GM19099 (cell line): ENCODE results near the gene BTBD9.

Source experiments
- POLR2A ChIP-seq: IDR thresholded peaks from 3 replicates; pipeline ENCODE4 v1.6.1; 2011; ENCODE audit warnings: low read depth; ENCODE audit not compliant: insufficient read length; ENCODE audit errors: extremely low read depth

BTBD9 gene

DNA sequence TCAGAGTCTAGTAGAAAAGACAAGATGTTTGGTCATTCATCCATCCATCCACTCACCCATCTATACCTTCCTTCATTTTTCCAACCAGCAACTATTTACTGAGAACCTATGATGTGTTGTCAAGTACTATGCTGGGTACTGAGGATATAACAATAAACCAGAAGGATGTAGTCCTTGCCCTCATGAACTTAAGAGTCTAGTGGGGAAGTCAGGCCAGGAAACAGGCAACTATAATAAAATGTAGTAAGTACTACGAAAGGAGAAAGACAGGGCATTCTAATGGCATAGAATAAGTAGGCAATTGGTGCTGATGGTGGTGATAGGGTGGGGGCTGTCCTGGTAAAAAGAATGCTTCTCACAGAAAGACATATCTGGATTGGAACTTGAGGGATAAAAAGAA lies 245.7 kb downstream of the BTBD9 start:
- TF ChIP-seq POLR2A: no peak

DNA sequence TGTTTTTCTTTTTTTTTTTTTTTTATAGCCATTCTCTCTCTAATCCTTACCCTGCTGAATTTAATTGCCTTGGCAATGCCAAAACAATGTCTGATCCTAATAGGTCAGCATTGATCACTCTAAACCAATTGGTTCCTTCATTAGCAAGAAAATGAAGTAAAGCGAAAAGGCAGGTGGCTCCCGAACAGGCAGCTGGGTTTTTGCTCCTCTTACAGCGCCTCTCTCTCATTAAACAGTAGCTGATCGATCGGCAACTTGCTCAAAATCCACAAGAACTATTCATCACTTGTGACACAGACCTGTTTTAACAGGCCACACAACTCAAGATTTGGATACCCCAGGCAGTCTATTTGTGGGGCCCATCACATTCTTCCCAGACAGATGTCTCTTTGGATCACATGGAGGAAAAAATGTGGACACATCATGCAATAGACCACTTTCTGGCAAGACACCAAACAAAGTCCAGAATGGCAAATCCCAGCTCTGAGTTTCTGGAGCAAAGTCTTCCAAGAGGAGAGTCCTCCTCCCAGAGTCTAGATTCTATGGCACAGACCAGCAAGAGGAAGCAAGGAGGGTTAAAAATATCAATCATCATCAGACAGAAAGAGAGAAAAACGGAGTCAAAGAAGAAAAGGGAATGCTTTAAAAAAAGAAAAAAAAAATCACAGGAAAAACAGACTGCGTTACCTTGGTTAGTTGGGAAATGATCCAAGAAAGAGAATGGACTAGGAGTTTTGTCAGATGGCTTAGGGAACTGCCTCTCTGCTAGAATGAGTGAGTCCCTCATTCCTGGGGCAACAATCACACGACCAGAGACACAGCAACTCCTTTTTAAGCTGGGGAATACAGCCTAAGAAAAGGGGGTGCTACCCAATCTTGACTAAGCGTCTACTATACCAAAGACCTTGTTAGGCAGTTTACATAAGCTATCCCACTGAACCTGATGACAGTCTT lies 247.8 kb downstream of the BTBD9 start:
- no peak for TF ChIP-seq POLR2A

GRCh38 chr6:38391206-38391605 lies 248.5 kb downstream of the BTBD9 start:
- no peak for TF ChIP-seq POLR2A

DNA sequence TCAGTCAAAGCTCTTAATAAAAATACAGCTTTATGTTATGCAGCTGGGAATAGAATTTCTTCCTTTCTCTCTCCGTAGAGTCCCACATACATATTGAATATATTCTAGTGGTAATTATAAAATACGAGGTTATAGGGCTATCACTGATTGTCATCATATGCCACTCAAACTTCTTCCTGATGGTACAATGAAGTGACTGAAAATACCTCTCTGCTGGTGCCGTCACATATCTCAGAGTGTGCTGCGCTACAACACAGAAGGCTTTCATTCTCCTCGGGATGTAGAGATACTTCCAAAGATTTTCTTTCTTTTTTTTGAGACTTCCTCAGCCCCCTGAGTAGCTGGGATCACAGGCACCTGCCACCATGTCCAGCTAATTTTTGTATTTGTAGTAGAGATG lies 249.9 kb downstream of the BTBD9 start:
- no peak for TF ChIP-seq POLR2A

GRCh38 chr6:38387971-38388370 lies 251.8 kb downstream of the BTBD9 start:
- TF ChIP-seq POLR2A: no peak

- no peak for TF ChIP-seq POLR2A
Measured at GRCh38 chr6:38387461-38387860, 252.3 kb downstream of the BTBD9 start.

GRCh38 chr6:38378801-38379200 lies 260.9 kb downstream of the BTBD9 start:
- no peak for TF ChIP-seq POLR2A

DNA sequence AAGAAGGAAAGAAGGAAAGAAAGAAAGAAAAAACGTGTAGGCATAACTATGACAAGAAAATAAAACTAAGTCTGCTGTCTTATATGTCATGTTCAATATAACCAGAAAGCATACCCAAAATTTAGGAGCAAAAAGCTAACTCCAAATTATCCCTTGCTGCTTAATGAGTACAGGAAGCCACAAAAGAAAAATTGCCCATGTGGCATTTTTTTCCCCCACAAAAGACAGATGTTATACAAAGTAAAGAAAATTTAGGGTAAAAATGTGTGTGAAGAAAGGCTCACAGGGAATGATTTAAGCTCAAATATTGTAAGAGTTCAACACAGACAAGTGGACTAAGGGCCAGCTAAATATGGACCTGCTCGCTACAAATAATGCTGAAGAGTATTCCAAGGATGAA lies 263.8 kb downstream of the BTBD9 start:
- no peak for TF ChIP-seq POLR2A

- TF ChIP-seq POLR2A: no peak
Measured at GRCh38 chr6:38375341-38375740, 264.4 kb downstream of the BTBD9 start.

DNA sequence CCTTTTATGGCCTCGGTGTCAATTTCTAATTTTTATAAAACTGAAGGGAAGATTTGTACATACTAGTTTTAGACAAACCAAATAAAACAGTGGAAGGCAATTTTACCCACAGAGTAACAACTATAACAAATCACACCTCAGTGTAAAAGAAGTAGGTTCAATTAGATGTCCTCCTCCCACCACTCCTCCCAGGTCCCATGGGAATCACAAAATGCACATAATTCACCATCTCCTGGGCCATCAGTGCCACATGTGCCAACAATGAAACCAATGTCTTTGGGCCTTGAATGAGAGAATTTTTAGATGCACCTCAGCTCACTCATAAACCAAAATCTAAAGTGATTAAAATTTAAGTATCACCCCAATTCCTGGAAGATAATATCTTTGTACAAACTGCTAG lies 267.8 kb downstream of the BTBD9 start:
- TF ChIP-seq POLR2A: no peak

DNA sequence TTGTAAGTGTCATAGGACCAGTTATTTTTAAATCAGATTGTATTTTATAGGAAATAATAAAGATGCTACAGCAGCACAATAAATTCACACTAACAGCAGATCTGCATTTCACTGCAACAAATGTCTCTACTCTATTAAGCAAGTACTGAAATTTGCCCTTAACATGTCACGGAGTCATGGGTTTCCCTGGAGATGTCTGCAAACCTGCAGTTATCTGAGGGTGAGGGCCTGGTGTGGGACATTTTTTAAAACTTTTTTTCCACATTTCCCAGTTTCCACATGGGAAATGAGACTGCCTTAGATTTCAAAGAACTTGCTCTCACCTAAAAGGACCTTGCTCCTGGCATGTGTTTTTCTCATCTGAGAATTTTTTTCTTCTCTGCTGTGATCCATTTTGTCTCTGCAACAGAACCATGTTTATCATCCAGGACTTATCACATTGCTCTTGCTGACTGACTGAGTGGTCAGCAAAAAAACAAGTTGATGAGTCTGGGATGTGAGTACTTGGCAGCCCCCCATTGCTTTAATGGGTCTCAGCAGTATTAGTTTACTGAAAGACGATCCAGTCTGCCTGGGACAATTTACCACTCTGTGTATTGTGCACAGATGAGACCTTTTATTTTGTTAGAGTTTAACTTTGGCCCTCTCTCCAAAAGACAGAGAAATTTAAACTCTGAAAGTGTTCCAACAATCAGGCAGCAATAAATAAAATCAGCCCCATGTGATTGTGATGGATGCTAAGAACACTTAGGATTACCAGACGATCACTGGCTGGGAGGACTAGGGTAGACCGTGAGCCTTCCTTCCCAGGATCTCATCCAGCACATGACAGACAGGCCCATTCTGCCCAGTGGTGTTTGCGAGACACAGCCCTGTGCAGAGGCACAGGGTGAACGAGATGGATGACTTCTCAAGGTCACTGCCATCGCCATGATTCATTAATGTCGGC lies 268.8 kb downstream of the BTBD9 start:
- TF ChIP-seq POLR2A: no peak

- TF ChIP-seq POLR2A: no peak
Measured at GRCh38 chr6:38367231-38367630, 272.5 kb downstream of the BTBD9 start.

DNA sequence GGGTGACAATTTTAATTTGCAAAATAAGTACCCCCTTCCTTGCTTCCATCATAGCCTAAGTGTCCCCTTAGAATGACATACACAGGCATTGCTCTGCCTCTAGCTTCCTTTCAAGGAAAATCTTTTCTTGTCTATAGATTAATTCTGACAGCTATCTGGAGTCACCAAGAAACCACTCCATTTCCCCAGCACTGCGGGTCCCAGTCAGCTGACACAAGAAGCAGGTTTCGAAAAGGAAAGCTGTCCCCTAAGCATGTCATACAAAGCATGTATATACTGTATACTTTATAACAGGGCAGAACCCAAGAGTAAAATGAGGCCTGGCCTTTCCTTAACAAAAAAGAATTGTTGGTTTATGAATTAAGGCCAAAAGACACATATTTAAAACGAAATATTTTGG lies 273.5 kb downstream of the BTBD9 start:
- TF ChIP-seq POLR2A: no peak

- TF ChIP-seq POLR2A: no peak
Measured at GRCh38 chr6:38364775-38365174, 275.0 kb downstream of the BTBD9 start.

DNA sequence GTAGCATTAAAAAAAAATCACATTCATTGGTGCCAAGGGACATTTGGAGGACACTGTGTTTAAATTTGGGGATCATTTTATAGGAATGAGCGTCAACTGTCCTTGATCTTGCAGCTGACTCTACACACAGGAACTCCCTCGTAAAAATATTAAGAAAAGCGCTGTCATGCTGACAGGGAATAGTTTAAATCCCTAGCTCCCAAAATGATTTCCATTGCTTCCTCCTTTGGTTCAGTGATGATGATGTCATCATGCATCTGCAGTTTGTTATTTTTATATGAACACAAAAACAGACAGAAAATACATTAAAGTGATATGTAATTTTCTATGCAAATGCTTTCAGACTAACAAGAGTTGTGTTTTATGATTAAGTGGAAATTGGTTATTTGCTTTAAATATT lies 275.6 kb downstream of the BTBD9 start:
- no peak for TF ChIP-seq POLR2A
